RWPE2 (cell line): Measurements from ENCODE around the gene BSND.

ENCODE experiments used
- ATAC-seq: fragments of 200-7000 bp; cut with Tn5 transposase; 3 replicates; pipeline ENCODE4 v1.9.1; 2021; ENCODE audit warnings: low read depth
- DNase-seq: peaks from one replicate; pipeline ENCODE4 v3.0.0-alpha.2; 2020; ENCODE audit warnings: low spot score
- H3K27ac ChIP-seq: fragments of 450-650 bp; 2 replicates; pipeline ENCODE4 v1.5.1; 2017; ENCODE audit warnings: mild to moderate bottlenecking; ENCODE audit not compliant: poor library complexity, severe bottlenecking
- H3K27me3 ChIP-seq: fragments of 250-450 bp; sonication (Bioruptor Pico); 2 replicates; pipeline ENCODE4 v1.5.1; 2021; ENCODE audit warnings: mild to moderate bottlenecking, moderate library complexity; ENCODE audit not compliant: insufficient read depth, poor library complexity, severe bottlenecking
- H3K36me3 ChIP-seq: fragments of 250-450 bp; sonication (Bioruptor Pico); 2 replicates; pipeline ENCODE4 v1.5.1; 2020; ENCODE audit warnings: low read depth, mild to moderate bottlenecking, moderate library complexity
- H3K4me1 ChIP-seq: fragments of 250-450 bp; sonication (Bioruptor Pico); 2 replicates; pipeline ENCODE4 v1.5.1; 2021; ENCODE audit warnings: mild to moderate bottlenecking, moderate library complexity; ENCODE audit not compliant: insufficient read depth, poor library complexity, severe bottlenecking
- H3K4me3 ChIP-seq: fragments of 250-450 bp; sonication (Bioruptor Pico); 2 replicates; pipeline ENCODE4 v1.5.1; 2021; ENCODE audit warnings: mild to moderate bottlenecking, moderate library complexity; ENCODE audit not compliant: severe bottlenecking
- H3K9me3 ChIP-seq: fragments of 250-450 bp; sonication (Bioruptor Pico); 2 replicates; pipeline ENCODE4 v1.5.1; 2021; ENCODE audit warnings: mild to moderate bottlenecking, moderate library complexity; ENCODE audit not compliant: severe bottlenecking
- CTCF ChIP-seq: fragments of 450-650 bp; IDR thresholded peaks from one replicate; pipeline ENCODE4 v1.5.1; 2017; ENCODE audit warnings: mild to moderate bottlenecking, moderate library complexity; ENCODE audit not compliant: poor library complexity, severe bottlenecking

Gene BSND

GRCh38 chr1:54984131-54984842 is 14.4 kb upstream of the BSND start:
- Histone ChIP-seq H3K36me3 (no peaks in the 10 kb centered on the region), H3K9me3 (no peaks in the 10 kb centered on the region), H3K4me1 (peaks cover 4% of the 10 kb centered on the region), H3K27me3 (no peaks in the 10 kb centered on the region), H3K4me3 (no peak overlapping the region), H3K27ac (no peak overlapping the region)
- ATAC-seq (no peak), DNase-seq (no peak)
- TF ChIP-seq CTCF, result no peak

GRCh38 chr1:54985556-54985955 is 13.2 kb upstream of the BSND start:
- Histone ChIP-seq H3K27ac (no peak overlapping the region), H3K4me3 (no peak overlapping the region), H3K36me3 (no peaks in the 10 kb centered on the region), H3K9me3 (no peaks in the 10 kb centered on the region), H3K4me1 (no peaks in the 10 kb centered on the region), H3K27me3 (no peaks in the 10 kb centered on the region)
- TF ChIP-seq CTCF, result no peak
- DNase-seq (no peak), ATAC-seq (no peak)

GRCh38 chr1:54986025-54986424 is 12.7 kb upstream of the BSND start:
- no peaks in the 10 kb centered on the region for H3K9me3 ChIP-seq
- no peaks in the 10 kb centered on the region for H3K4me1 ChIP-seq
- H3K36me3 ChIP-seq, result no peaks in the 10 kb centered on the region
- no peak overlapping the region for H3K27ac ChIP-seq
- ATAC-seq (no peak), DNase-seq (no peak)
- no peak overlapping the region for H3K4me3 ChIP-seq
- no peak for TF ChIP-seq CTCF
- no peaks in the 10 kb centered on the region for H3K27me3 ChIP-seq

GRCh38 chr1:54986533-54986932 is 12.2 kb upstream of the BSND start:
- ATAC-seq, result no peak
- H3K27me3 ChIP-seq, result no peaks in the 10 kb centered on the region
- H3K36me3 ChIP-seq, result no peaks in the 10 kb centered on the region
- no peak for DNase-seq
- no peak overlapping the region for H3K27ac ChIP-seq
- no peaks in the 10 kb centered on the region for H3K4me1 ChIP-seq
- no peak overlapping the region for H3K4me3 ChIP-seq
- H3K9me3 ChIP-seq, result no peaks in the 10 kb centered on the region
- TF ChIP-seq CTCF, result no peak

- ATAC-seq (no peak), DNase-seq (no peak)
- no peaks in the 10 kb centered on the region for H3K27me3 ChIP-seq
- TF ChIP-seq CTCF, result no peak
- peak overlapping the region; percentile 8 for H3K27ac ChIP-seq
- no peaks in the 10 kb centered on the region for H3K4me1 ChIP-seq
- H3K4me3 ChIP-seq, result no peak overlapping the region
- H3K36me3 ChIP-seq, result no peaks in the 10 kb centered on the region
- H3K9me3 ChIP-seq, result no peaks in the 10 kb centered on the region
These were observed 11.3 kb upstream of the BSND start for GRCh38 chr1:54987427-54987826.
